Measurements from ENCODE around the gene TDRD7.
A peak's percentile ranks its signal among the peaks of the same experiment; 100 is the strongest.

Gene TDRD7

DNA sequence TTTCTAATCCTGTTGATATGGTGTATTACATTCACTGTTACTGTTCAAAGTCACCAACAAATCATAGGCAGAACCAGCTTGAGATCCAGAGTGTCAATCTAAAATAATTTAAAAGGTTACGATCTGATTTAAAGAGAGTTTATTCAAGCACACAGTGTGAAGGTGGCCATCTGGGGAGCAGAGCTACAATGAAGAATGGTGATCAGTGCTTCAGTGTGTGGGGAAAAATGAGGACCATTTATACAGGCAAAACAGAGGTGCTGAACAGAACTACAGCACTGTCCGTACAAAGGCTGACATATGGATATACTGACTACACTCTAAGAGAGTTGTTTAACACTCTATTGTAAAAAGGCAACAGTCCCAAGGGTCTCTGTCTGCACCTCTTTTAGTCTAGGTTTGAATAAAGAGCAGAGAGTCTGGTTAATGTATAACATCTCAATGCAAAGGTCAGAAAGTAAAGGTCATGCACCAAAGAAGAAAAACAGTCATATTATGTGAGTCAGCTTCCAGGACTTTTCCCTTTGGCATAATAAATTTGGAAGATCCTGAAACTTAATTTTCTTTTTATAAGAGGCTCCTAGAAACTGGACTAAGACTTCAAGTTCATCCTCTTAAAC, 29.7 kb upstream of the TDRD7 start:
- in situ Hi-C loops (cut with MboI; ENCODE audit: low pct_unique_long_range_greater_than_20kb, low sequenced_read_pairs, unreplicated experiment) = loop anchor here (25.0 kb wide), 1 partner anchor 520 kb away; the partner anchor contains the start of gene ZNF782
- TF ChIP-seq, protein P1, sequence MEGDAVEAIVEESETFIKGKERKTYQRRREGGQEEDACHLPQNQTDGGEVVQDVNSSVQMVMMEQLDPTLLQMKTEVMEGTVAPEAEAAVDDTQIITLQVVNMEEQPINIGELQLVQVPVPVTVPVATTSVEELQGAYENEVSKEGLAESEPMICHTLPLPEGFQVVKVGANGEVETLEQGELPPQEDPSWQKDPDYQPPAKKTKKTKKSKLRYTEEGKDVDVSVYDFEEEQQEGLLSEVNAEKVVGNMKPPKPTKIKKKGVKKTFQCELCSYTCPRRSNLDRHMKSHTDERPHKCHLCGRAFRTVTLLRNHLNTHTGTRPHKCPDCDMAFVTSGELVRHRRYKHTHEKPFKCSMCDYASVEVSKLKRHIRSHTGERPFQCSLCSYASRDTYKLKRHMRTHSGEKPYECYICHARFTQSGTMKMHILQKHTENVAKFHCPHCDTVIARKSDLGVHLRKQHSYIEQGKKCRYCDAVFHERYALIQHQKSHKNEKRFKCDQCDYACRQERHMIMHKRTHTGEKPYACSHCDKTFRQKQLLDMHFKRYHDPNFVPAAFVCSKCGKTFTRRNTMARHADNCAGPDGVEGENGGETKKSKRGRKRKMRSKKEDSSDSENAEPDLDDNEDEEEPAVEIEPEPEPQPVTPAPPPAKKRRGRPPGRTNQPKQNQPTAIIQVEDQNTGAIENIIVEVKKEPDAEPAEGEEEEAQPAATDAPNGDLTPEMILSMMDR (IDR thresholded peaks at IDR 0.05; ENCODE audit: extremely low read depth, insufficient read depth, missing control alignments) = no peak
- no peak for DNase-seq (ENCODE audit: low spot score)

DNA sequence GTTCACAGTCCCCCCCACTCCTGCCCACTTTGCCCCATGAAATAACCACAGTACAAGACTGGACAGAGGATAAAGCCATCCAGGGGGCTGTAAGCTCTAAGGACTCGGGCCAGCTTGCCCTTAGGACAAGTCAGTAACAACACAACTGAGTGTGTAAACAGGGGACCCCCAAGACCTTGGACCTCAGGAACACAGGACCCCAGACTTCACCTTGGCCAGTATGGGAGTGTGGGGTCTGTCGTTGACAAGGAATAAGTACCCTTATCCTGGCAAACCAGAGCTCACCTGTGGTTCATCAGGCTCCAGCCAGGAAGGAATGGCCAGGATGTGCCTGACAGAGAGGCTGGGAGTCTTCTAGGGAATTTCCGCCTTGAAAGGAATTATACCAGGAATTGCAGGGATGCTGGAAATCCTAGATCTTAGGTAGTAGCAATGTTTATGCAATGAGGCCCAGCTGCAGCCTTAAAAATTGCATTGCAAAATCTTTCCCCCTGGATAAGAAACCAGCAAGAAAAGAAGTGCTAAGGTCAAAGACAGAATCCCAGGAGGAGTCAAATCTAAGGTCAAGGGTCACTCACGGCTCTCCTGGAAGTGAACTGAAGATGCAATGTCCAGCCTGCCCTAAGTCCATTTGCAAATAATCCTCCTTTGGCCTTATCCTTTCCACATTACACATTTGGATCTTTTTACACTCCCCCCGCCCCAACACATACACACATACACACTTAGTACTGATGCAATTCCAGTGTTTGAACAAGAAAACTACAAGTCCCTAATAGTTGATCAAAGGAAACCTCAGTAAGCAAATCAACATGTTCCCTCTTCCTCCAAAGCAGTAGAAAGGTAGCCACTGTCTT, 27.3 kb upstream of the TDRD7 start:
- in situ Hi-C loops (cut with MboI; ENCODE audit: low pct_unique_long_range_greater_than_20kb, low sequenced_read_pairs, unreplicated experiment) = loop anchor here (25.0 kb wide), 1 partner anchor 522 kb away; the partner anchor contains the start of gene ZNF782

DNA sequence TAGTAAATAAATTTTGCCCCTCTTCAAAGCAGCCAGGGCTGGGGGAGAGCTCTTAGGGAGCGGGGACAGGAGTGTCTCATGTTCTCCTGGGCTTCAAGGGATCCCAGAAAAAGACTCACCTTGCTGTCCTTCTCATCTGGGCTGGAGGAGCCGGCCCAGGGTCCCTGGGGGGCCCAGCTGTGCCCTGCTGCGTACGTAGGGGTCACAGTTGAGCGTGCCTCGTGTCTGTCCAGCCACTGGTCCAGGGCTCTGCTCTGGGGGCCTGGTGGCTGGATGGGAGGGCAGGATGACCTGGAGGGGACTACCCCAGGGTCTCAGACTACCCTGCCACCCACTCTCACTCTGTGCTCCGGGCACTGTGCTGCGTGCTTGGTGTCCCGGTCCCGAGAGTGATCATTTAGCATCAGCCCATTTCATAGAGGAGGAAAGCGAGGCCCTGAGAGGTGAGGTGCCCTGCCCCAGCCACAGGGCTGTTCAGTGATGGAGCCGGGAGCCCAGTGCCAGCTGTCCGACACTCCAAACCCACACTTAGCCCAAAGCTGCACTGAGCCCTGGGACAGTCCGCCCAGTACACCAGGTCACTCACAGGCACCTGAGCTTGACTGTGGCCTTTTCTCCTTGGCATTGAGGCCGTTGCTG, 26.2 kb upstream of the TDRD7 start:
- no peak for DNase-seq (ENCODE audit: low spot score)
- TF ChIP-seq, protein P1 (IDR thresholded peaks at IDR 0.05; ENCODE audit: extremely low read depth, insufficient read depth, missing control alignments) = no peak
- in situ Hi-C loops (cut with MboI; ENCODE audit: low pct_unique_long_range_greater_than_20kb, low sequenced_read_pairs, unreplicated experiment) = loop anchor here (25.0 kb wide), 1 partner anchor 523 kb away; the partner anchor contains the start of gene ZNF782

More for the DNA sequence above, 27.3 kb upstream of the TDRD7 start:
- TF ChIP-seq, protein P1 (IDR thresholded peaks at IDR 0.05; ENCODE audit: extremely low read depth, insufficient read depth, missing control alignments) = no peak
- no peak for DNase-seq (ENCODE audit: low spot score)

DNA sequence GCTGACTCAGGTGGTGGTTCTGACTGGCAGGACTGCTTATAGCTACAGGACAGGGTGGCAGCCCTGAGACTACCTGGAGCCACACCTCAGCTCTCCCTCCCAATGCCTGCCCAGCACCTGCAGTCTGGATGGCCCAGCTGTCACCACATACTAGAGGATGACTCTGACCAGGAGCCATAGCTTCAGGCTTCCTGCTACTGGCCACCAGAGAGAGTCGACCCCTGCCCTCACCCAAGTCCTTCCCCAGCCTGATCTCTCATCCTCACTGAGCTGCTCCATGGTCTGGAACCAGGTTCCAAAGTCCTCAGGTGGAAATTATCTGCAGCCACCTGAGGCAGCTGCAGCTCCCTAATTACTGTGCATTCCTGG, 25.6 kb upstream of the TDRD7 start:
- DNase-seq (ENCODE audit: low spot score) = no peak
- TF ChIP-seq, protein P1 (IDR thresholded peaks at IDR 0.05; ENCODE audit: extremely low read depth, insufficient read depth, missing control alignments) = no peak
- in situ Hi-C loops (cut with MboI; ENCODE audit: low pct_unique_long_range_greater_than_20kb, low sequenced_read_pairs, unreplicated experiment) = loop anchor here (25.0 kb wide), 1 partner anchor 524 kb away; the partner anchor contains the start of gene ZNF782

DNA sequence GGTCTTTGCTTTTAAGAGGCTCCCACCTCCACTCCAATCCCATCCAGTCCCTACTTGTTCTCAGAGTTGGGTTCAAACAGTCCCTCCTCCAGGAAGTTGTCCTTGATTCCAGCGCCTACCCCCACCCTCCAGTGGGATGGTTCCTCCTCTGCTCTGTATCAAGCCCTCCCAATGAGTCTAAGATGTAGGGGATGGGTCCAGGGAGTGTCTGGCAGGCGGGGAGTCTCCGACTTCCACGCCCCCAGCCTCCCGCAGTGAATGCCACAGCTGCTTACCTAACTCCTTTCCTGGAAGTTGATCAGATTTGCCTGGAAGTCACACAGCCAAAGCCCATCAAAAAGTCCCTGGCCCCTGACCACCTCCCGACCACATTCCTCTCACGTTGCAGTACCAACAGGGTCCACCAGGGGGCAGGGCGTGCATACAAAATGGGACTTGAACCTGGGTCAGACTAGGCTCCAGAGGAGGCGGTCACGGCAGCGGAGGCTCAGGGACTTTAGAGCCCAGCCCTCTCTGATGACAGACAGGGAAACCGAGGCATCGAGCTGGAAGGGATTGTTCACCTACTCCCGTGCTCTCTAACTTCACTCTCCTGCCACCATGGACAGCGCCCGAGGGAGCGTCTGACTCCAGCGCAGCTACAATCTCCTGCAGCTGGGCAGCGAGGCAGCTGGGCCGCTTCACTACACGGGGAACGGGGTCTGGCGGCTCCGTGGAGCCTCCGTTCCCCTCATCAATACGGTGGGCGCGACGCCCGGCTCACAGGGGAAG, 25.0 kb upstream of the TDRD7 start:
- DNase-seq (ENCODE audit: low spot score) = peak; percentile 75
- in situ Hi-C loops (cut with MboI; ENCODE audit: low pct_unique_long_range_greater_than_20kb, low sequenced_read_pairs, unreplicated experiment) = loop anchor here (25.0 kb wide), 1 partner anchor 525 kb away; the partner anchor contains the start of gene ZNF782
- TF ChIP-seq, protein P1 (IDR thresholded peaks at IDR 0.05; ENCODE audit: extremely low read depth, insufficient read depth, missing control alignments) = peak; percentile 98

DNA sequence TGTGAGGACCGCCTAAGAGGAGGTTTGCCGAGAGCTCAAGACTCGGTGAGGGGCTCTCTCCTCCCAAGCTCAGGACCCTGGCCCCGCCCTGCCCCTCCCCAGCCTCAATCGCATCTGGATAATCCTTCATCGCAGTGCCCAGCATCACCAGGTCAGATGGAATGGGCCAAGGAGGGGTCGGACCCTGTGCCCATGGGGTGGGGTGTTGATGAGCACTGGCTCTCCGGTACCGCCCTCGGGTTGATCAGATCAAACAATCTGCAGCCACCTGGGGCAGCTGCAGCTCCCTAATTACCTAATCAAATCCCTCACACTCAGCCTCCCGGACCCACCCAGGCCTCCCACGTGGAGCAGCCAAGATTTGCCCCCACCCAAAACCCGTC, 24.4 kb upstream of the TDRD7 start:
- in situ Hi-C loops (cut with MboI; ENCODE audit: low pct_unique_long_range_greater_than_20kb, low sequenced_read_pairs, unreplicated experiment) = loop anchor here (25.0 kb wide), 1 partner anchor 525 kb away; the partner anchor contains the start of gene ZNF782
- DNase-seq (ENCODE audit: low spot score) = no peak
- TF ChIP-seq, protein P1 (IDR thresholded peaks at IDR 0.05; ENCODE audit: extremely low read depth, insufficient read depth, missing control alignments) = no peak
